Upper lobe of right lung (tissue), 1 donor: Measurements from ENCODE around the gene SDF4. TPM values are rescaled to one million over a fixed set of nuclear protein-coding genes. Genes with fewer than 3 reads are reported as not detected.

ENCODE experiments used
- ATAC-seq: fragments of 200-7000 bp; cut with Tn5 transposase; one replicate; pipeline ENCODE4 v1.9.1; 2020; ENCODE audit warnings: mild to moderate bottlenecking, moderate library complexity
- DNase-seq: peaks from one replicate; pipeline ENCODE4 v3.0.0-alpha.2; 2020
- H3K27ac ChIP-seq: fragments of 200-600 bp; one replicate; pipeline ENCODE4 v1.8.0; 2022
- H3K27me3 ChIP-seq: fragments of 200-600 bp; one replicate; pipeline ENCODE4 v1.8.0; 2022; ENCODE audit warnings: mild to moderate bottlenecking
- H3K36me3 ChIP-seq: fragments of 200-600 bp; one replicate; pipeline ENCODE4 v1.8.0; 2022
- H3K4me1 ChIP-seq: fragments of 200-600 bp; one replicate; pipeline ENCODE4 v1.8.0; 2022
- H3K4me3 ChIP-seq: fragments of 200-600 bp; one replicate; pipeline ENCODE4 v1.8.0; 2022; ENCODE audit warnings: mild to moderate bottlenecking
- H3K9me3 ChIP-seq: fragments of 200-600 bp; one replicate; pipeline ENCODE4 v1.8.0; 2022
- intact Hi-C: fragments of 100-400 bp; cut with DNase I; formaldehyde crosslinking; loops from one replicate; pipeline ENCODE4 v1.11.0; 2022
- total RNA-seq: library from RNA; stranded (reverse); fragmentation: NEBNext Ultra II Directional; extraction: Animal tissue kit (Norgen Biotek cat#: 25700); gene quantifications from one replicate; pipeline ENCODE4 v1.2.1, GENCODE V29; 2021
- TF ChIP-seq, protein P1 (sequence below): fragments of 200-600 bp; IDR thresholded peaks from one replicate; pipeline ENCODE4 v1.8.0; 2022; ENCODE audit warnings: antibody characterized with exemption
- donor health status: DM: no; HTN: yes; CAD: no; lungs with severe emphysema.

The SDF4 gene
- total RNA-seq, 1 donor from 2014 or later = 132 TPM

DNA sequence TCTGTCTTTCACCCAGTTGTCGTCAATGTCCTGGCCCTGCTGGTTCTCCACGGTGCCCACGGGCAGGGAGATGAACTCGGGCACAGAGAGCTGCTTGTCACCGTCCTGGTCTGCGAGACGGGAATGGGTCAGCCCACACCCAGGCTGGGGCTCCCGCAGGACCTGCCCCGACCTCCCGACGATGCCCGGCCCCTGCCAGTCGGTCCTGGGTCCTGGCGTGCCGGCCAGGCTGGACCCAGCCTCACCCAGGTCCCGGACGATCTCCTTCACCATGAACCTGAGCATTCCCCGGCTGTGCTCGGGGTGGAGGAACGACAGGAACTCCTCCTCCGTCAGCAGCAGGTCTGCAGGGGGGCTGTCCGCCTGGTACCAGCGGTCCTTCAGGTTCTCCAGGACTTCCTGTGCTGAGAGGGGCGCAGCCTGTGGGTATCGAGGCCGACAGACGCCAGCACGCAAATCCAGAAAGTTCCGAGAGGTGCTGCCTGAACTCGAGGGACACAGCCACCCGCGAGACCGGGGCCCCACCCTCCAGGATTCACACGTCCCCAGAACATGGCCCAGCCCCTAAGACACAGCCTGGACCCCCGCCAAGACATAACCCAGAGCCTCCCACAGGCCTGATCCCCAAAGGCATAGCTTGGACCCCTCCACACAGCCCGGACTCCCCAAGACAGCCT is 13.1 kb downstream of the SDF4 start:
- no peak for DNase-seq
- ATAC-seq = no peak
- TF ChIP-seq, protein P1, sequence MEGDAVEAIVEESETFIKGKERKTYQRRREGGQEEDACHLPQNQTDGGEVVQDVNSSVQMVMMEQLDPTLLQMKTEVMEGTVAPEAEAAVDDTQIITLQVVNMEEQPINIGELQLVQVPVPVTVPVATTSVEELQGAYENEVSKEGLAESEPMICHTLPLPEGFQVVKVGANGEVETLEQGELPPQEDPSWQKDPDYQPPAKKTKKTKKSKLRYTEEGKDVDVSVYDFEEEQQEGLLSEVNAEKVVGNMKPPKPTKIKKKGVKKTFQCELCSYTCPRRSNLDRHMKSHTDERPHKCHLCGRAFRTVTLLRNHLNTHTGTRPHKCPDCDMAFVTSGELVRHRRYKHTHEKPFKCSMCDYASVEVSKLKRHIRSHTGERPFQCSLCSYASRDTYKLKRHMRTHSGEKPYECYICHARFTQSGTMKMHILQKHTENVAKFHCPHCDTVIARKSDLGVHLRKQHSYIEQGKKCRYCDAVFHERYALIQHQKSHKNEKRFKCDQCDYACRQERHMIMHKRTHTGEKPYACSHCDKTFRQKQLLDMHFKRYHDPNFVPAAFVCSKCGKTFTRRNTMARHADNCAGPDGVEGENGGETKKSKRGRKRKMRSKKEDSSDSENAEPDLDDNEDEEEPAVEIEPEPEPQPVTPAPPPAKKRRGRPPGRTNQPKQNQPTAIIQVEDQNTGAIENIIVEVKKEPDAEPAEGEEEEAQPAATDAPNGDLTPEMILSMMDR = no peak
- Histone ChIP-seq H3K9me3 (no peaks in the 10 kb centered on the region), H3K4me3 (no peak overlapping the region), H3K4me1 (peaks cover 3% of the 10 kb centered on the region), H3K27me3 (no peaks in the 10 kb centered on the region), H3K36me3 (peaks cover 65% of the 10 kb centered on the region), H3K27ac (no peak overlapping the region)
- intact Hi-C loops = no loop called here

DNA sequence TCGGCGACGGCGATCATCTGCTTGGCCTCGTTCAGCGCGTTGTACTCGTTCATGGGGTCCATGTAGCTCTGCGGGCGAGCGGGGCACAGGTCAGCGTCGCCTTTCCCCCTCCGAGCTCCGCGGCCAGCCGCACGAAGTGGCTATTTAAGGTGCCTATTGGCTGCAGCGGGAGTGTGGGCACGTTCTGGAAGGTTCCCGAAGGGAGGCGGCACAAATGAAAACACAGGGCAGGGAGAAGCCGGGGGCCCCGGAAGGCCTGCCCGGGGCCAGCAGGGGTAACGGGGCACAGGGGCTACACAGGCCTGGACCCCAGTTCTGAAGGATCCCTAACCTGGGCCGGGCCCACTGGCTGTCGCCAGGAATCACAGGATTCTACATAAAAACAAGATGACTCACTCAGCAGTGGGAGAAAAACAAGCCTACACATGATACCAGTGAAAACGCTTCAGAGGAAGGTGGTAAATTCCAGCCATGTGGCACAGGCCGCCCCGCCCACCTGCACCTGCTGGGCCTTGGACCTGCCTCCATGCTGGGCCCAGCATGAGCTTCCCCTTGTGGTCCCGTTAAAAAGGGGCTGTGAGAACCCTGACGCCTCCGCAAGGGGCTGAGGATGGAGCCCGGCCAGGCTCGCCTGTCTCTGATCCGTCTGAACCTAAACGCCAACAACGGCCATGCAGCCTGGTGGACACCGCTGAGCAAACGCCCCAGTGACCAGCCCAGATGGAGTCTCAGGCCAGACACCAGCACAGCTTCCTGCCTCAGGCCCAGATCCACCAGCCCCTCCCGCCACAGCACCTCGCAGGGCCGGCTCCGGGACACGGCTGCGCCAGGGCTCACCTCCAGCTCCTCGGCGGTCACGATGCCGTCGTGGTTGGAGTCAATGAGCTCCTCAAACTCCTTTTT is 13.9 kb downstream of the SDF4 start:
- no peak for ATAC-seq
- intact Hi-C loops = no loop called here
- no peak for DNase-seq
- H3K4me1 ChIP-seq = peaks cover 11% of the 10 kb centered on the region
- H3K4me3 ChIP-seq = no peak overlapping the region
- no peaks in the 10 kb centered on the region for H3K27me3 ChIP-seq
- TF ChIP-seq, protein P1 = no peak
- H3K9me3 ChIP-seq = no peaks in the 10 kb centered on the region
- H3K36me3 ChIP-seq = peaks cover 58% of the 10 kb centered on the region
- H3K27ac ChIP-seq = no peak overlapping the region

DNA sequence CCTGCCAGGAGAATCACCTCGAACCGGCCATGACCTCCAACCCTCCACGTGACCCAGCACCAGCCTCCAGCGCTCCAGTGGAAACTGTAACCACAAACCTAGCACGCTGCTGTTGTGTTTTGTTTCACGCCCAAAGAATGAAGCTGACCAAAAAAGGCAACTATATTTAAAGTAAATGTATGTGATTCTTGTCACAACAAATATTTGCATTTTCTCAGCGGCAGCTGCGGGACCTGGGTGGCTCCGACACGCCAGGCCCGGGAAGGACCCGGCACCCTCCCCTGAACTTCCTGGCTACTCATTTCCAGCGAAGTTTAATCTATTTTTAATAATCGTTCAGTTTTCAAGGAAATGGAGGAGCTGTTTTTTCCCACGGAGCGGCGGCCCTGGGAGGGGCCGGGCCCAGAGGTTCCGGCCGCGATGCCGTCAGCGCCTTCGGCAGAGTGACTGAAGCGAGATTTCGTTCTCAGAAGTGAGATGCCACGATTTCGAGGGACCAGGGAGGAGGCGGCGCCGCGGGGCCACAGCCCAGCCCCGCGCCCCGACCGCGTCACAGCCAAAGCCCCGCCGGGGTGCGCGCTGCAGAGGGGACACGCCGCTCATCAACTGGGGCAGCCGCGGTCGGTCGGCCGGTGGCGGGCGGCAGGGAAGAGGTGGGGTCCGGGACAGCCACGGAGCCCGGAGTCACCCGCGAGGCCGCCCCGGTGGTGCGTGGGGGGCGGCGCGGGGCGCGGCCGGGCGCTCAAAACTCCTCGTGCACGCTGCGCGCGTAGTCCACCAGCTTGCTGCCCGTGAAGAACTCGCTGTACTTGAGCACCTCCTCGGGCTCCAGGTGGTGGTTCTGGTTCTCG is 14.8 kb downstream of the SDF4 start:
- intact Hi-C loops = no loop called here
- Histone ChIP-seq H3K4me3 (no peak overlapping the region), H3K36me3 (peaks cover 49% of the 10 kb centered on the region), H3K9me3 (no peaks in the 10 kb centered on the region), H3K27me3 (no peaks in the 10 kb centered on the region), H3K4me1 (peaks cover 12% of the 10 kb centered on the region), H3K27ac (no peak overlapping the region)
- DNase-seq (no peak), ATAC-seq (no peak)
- TF ChIP-seq, protein P1 = no peak

DNA sequence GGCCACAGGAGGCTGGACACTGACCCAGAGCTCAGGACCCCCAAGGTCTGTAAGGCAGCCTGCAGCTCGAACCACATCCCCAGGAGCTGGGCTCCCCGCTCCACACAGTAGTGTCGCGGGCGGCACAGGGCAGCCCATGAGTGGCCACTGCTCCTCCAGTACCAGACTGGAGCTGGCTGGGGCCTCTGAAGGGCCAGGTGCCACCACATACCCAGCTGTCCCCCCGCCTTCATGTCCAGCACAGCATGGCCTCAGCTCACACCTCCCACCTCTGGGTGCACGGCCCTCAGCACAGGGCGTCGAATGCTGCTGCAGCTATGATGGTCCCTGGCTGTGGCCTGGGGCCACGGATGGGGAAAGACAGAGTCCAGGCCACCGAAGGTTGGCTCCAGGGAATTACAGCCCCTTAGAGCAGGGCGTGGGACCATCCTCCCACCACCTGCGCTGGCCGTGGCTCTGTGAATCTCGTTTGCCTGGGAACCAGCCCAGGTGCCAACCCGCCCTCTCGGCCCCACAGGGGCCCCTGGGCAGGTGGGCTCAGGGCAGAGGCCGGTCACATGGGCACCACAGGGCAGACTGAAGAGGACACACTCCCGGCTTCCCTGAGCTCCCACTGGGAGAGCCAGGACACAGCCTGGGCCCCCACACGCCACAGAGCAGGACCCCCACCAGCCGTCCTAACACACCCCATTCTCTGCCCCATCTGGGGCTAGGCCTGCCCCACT is 15.8 kb downstream of the SDF4 start:
- no peak overlapping the region for H3K4me3 ChIP-seq
- TF ChIP-seq, protein P1 = no peak
- peaks cover 12% of the 10 kb centered on the region for H3K4me1 ChIP-seq
- H3K27ac ChIP-seq = no peak overlapping the region
- no peaks in the 10 kb centered on the region for H3K9me3 ChIP-seq
- no peak for DNase-seq
- no peaks in the 10 kb centered on the region for H3K27me3 ChIP-seq
- ATAC-seq = no peak
- H3K36me3 ChIP-seq = peaks cover 40% of the 10 kb centered on the region
- intact Hi-C loops = no loop called here

DNA sequence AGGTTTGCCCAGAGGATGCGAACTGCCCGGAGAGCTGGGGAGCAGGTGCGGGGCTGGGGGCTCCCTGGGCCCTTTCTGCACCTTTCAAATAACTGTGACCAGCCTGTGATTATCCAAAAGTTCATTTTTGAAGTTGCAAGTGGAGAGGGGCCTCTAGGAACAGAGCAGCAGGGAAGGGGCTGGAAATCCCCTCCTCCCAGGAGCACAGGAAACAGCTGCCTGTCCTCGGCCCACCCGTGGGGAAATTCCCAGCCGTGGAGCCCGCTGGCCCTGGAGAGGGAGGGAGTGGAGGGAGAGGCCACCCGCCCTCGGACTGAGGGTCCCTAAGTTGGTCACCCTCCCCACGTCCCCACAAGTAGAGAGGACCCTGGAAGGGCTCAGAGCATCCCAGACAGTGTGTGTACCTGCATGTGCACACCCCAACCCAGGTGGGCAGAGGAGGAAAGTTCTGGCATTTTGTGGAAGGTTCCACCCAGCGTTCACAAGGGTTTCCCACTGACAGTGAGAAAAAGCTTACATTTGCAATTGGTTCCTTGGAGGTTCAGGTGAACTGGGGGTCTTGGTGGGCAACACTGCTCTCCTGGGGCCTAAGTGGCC is 16.6 kb downstream of the SDF4 start:
- peaks cover 12% of the 10 kb centered on the region for H3K4me1 ChIP-seq
- H3K27me3 ChIP-seq = no peaks in the 10 kb centered on the region
- H3K36me3 ChIP-seq = peaks cover 31% of the 10 kb centered on the region
- no peaks in the 10 kb centered on the region for H3K9me3 ChIP-seq
- TF ChIP-seq, protein P1 = no peak
- ATAC-seq = no peak
- no peak overlapping the region for H3K4me3 ChIP-seq
- H3K27ac ChIP-seq = no peak overlapping the region
- intact Hi-C loops = no loop called here
- DNase-seq = no peak
